ENCODE results near the gene CDK14. TPM values are rescaled to one million over a fixed set of nuclear protein-coding genes. Genes with fewer than 3 reads are reported as not detected.

CDK14 gene
- total and polyA plus RNA-seq, 2 of the 8 experiments (the other 6 are each of a cell fraction or from before 2014, with no cell fraction given) = 5.5 to 47.3 TPM

DNA sequence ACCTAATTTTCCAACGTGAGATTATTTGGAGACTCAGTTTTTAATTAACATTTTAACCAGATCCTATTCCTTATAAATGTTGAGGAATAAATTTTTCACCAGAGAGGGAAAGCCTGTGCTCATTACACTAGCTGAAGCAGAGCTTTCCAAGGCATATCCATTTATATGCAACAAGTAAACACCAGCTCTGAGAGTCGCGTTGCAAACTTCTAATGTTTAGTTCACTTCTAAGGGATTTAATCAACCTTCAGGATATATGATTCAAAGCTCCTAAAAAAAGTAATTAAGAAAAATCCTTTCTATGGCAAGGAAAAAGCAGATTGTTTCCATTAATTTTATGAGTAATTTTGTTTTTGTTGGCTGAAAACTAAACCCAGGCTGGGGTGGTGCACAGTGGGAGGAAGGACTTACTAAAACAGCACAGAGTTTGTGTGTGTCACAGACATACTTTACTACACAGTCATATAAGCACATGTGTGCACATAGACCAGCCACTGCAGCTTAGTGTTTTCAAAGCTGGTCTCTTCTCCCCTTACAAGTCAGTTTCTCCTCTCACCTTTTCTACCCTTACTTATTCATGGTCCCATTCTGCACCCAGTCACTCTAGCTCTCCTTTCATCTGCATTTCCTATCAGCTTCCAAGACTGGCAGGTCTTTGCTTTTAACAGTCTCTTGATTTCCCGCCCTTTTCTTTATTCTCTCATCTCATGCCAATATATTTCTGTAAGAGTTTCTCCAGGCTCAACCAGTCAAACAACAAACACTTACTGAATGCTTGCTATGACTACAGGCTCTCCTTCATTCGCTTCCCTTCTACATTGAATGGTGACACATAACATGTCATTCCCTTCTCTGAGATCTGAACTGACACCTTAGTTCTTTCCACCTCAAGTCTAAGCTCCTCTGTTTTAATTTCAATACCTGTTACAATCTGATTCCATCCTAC is 587.0 kb downstream of the CDK14 start:
- TF ChIP-seq CTBP2 (IDR thresholded peaks at IDR 0.05; ENCODE audit: borderline replicate concordance, insufficient read depth, insufficient read length, low read length) (no peak), RXRA (IDR thresholded peaks at IDR 0.05; ENCODE audit: insufficient read depth, low read depth, low read length) (no peak)
- TF ChIP-seq, protein P1, sequence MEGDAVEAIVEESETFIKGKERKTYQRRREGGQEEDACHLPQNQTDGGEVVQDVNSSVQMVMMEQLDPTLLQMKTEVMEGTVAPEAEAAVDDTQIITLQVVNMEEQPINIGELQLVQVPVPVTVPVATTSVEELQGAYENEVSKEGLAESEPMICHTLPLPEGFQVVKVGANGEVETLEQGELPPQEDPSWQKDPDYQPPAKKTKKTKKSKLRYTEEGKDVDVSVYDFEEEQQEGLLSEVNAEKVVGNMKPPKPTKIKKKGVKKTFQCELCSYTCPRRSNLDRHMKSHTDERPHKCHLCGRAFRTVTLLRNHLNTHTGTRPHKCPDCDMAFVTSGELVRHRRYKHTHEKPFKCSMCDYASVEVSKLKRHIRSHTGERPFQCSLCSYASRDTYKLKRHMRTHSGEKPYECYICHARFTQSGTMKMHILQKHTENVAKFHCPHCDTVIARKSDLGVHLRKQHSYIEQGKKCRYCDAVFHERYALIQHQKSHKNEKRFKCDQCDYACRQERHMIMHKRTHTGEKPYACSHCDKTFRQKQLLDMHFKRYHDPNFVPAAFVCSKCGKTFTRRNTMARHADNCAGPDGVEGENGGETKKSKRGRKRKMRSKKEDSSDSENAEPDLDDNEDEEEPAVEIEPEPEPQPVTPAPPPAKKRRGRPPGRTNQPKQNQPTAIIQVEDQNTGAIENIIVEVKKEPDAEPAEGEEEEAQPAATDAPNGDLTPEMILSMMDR (IDR thresholded peaks at IDR 0.05; ENCODE audit: control extremely low read depth in 1 of 3, insufficient read depth in 1 of 3, low read depth in 1 of 3, low read length in 3 of 3) = no peak
- CTCF ChIA-PET (ENCODE audit: partially characterized antibody) = interaction anchor here (0.6 to 1.2 kb wide), 2 partner anchors 20 to 148 kb away, joined by 3 to 5 read pairs; no protein-coding TSS in a partner anchor
- no peak overlapping the region for H3K23ac ChIP-seq (ENCODE audit: insufficient read length)
- H3K9me3 ChIP-seq (ENCODE audit: insufficient read depth in 2 of 2, low read depth in 1 of 2, low read length in 1 of 2) = no peaks in the 10 kb centered on the region
- no peaks in the 10 kb centered on the region for H3K36me3 ChIP-seq (ENCODE audit: control insufficient read depth in 2 of 4, insufficient read depth in 4 of 4, low read length in 3 of 4)
- H3K4me3 ChIP-seq (ENCODE audit: extremely low read depth in 1 of 4, insufficient read depth in 2 of 4, low read depth in 3 of 4, low read length in 4 of 4) = no peak overlapping the region
- no peak overlapping the region for H2AFZ ChIP-seq (ENCODE audit: low read length)
- POLR2A ChIA-PET (ENCODE audit: partially characterized antibody) = no interaction called here
- no peak overlapping the region for H3K27ac ChIP-seq (ENCODE audit: low read depth, low read length)
- no peaks in the 10 kb centered on the region; the same call in 1 of the 2 replicates for H3K23me2 ChIP-seq (ENCODE audit: low read depth, low read length)
- no peak overlapping the region for H3K9ac ChIP-seq (replicated peaks in 1 of 4; ENCODE audit: extremely low read depth in 1 of 4, low read depth in 3 of 4, low read length in 3 of 4)
- no peak overlapping the region for H2BK20ac ChIP-seq (ENCODE audit: low read length)
- 74% methylated on average over 5 of the region's 5 CpGs; no CpG with 5 or more reads in 1 of the 2 experiments for WGBS, 2 experiments (ENCODE audit: extremely low coverage in 1 of 2, insufficient coverage in 1 of 2, insufficient read length in 1 of 2, insufficient replicate concordance in 2 of 2, low coverage in 1 of 2, low lambda C conversion rate in 2 of 2, missing lambda C conversion rate in 1 of 2)
- no peak overlapping the region for H3K14ac ChIP-seq (ENCODE audit: insufficient read length)
- H4K8ac ChIP-seq (ENCODE audit: extremely low read depth, insufficient read depth, low read length) = no peak overlapping the region
- H3K56ac ChIP-seq (replicated peaks; ENCODE audit: insufficient read length, low read depth, low read length) = no peak overlapping the region
- H3K4ac ChIP-seq (replicated peaks; ENCODE audit: insufficient read length, low read depth, low read length) = no peak overlapping the region
- H3K18ac ChIP-seq (ENCODE audit: extremely low read depth, low read length) = no peak overlapping the region
- no peak overlapping the region for H2BK5ac ChIP-seq (ENCODE audit: low read depth, low read length)
- no peaks in the 10 kb centered on the region for H3K4me1 ChIP-seq (replicated peaks in 1 of 4; ENCODE audit: control insufficient read depth in 3 of 4, insufficient read depth in 4 of 4, low read length in 3 of 4)
- FAIRE-seq = no peak
- H4K5ac ChIP-seq (ENCODE audit: insufficient read length, low read depth, low read length) = no peak overlapping the region
- no peak for DNase-seq (ENCODE audit: low read depth in 1 of 2, low spot score in 2 of 2)
- no peaks in the 10 kb centered on the region for H4K20me1 ChIP-seq (replicated peaks in 1 of 2; ENCODE audit: control insufficient read depth in 1 of 2, insufficient read depth in 2 of 2, low read length in 2 of 2)
- no peak overlapping the region for H2AK5ac ChIP-seq (ENCODE audit: low read depth, low read length)
- no peak overlapping the region for H2BK15ac ChIP-seq (ENCODE audit: low read length)
- no peak overlapping the region for H2BK12ac ChIP-seq (ENCODE audit: low read depth, low read length)
- no peak overlapping the region for H4K91ac ChIP-seq (replicated peaks; ENCODE audit: insufficient read length, low read length)
- H3K79me1 ChIP-seq (ENCODE audit: low read depth, low read length) = no peaks in the 10 kb centered on the region
- no peaks in the 10 kb centered on the region for H3K79me2 ChIP-seq (ENCODE audit: control insufficient read depth in 1 of 2, insufficient read depth in 2 of 2, low read length in 2 of 2)
- no peaks in the 10 kb centered on the region for H3K27me3 ChIP-seq (replicated peaks in 1 of 4; ENCODE audit: control insufficient read depth in 3 of 4, extremely low read depth in 1 of 4, insufficient read depth in 3 of 4, low read length in 3 of 4)
- H2BK120ac ChIP-seq (replicated peaks; ENCODE audit: low read depth, low read length) = no peak overlapping the region
- no peak overlapping the region for H3K4me2 ChIP-seq (ENCODE audit: insufficient read depth in 1 of 2, low read depth in 2 of 2, low read length in 2 of 2)
